Psoas muscle (tissue), 8 donors: Measurements from ENCODE around the gene AXIN1. TPM values are rescaled to one million over a fixed set of nuclear protein-coding genes. Genes with fewer than 3 reads are reported as not detected.

Source experiments
- ATAC-seq, 4 donors: fragments of 200-7000 bp; cut with Tn5 transposase; one replicate each; pipeline ENCODE4 v1.9.1; 2020; ENCODE audit warnings: moderate library complexity in 3 of 4, mild to moderate bottlenecking in 2 of 4
- DNase-seq, 2 donors: peaks; one replicate each; pipeline ENCODE4 v3.0.0-alpha.2; 2020
- H3K27ac ChIP-seq: fragments of 200-600 bp; one replicate; pipeline ENCODE4 v1.8.0; 2022
- H3K27me3 ChIP-seq, 3 donors: fragments of 200-600 bp in 1 of 3; one replicate each; pipeline versions ENCODE4 v1.6.1 to v1.8.0; 2013 to 2022; ENCODE audit warnings: low read length in 2 of 3, mild to moderate bottlenecking in 2 of 3, moderate library complexity in 1 of 3; ENCODE audit not compliant: insufficient read depth in 3 of 3
- H3K36me3 ChIP-seq, 2 donors: fragments of 200-600 bp in 1 of 2; one replicate each; pipeline versions ENCODE4 v1.6.1 to v1.8.0; 2013 to 2022; ENCODE audit warnings: low read depth in 1 of 2, mild to moderate bottlenecking in 1 of 2, moderate library complexity in 1 of 2; ENCODE audit not compliant: insufficient read depth in 1 of 2
- H3K4me1 ChIP-seq: fragments of 200-600 bp; one replicate; pipeline ENCODE4 v1.8.0; 2022
- H3K4me3 ChIP-seq: fragments of 200-600 bp; one replicate; pipeline ENCODE4 v1.8.0; 2022; ENCODE audit warnings: mild to moderate bottlenecking
- H3K9me3 ChIP-seq: fragments of 200-600 bp; one replicate; pipeline ENCODE4 v1.8.0; 2022
- CTCF ChIP-seq: fragments of 200-600 bp; IDR thresholded peaks from one replicate; pipeline ENCODE4 v1.8.0; 2022; ENCODE audit warnings: antibody characterized with exemption
- WGBS, 3 donors: extraction: QIAGEN DNeasy Blood & Tissue Kit; methylation state at CpG; one replicate each; pipeline versions ENCODE4 v1.1.6 to v1.1.7; 2013; 5-methylcytosine and 5-hydroxymethylcytosine counted together
- intact Hi-C, 2 donors: fragments of 100-400 bp; cut with DNase I; formaldehyde crosslinking; loops; one replicate each; pipeline versions ENCODE4 v1.11.0 to v1.14.2; 2022
- polyA plus RNA-seq, 3 donors: library from polyadenylated mRNA; stranded (reverse); fragments of 200-250 nt; gene quantifications; one replicate each; pipeline ENCODE4 v1.2.3, GENCODE V29; 2013
- total RNA-seq, 4 donors: library from RNA; stranded (reverse); fragmentation: NEBNext Ultra II Directional in 2 of 4; extraction: Animal tissue kit (Norgen Biotek cat#: 25700) in 2 of 4; gene quantifications; one replicate each; pipeline versions ENCODE4 v1.2.1 to v1.2.4, GENCODE V29; 2021 to 2023
- donor health status: healthy with polysubstance abuse.
- donor health status: DM: no; HTN: no; CAD: no; lungs with moderate emphysema.
- donor health status: Bipolar disorder and iron deficiency.
- donor health status: healthy.
- donor health status: DM: yes; HTN: yes; CAD: no.
- donor health status: DM: no; HTN: no; CAD: no.
- donor health status: DM: no; HTN: no; CAD: no.
- donor health status: DM: yes; HTN: yes; CAD: no.

AXIN1 gene
- total and polyA plus RNA-seq, 7 donors = 12.1 to 32.3 (median 23.2) TPM

GRCh38 chr16:265002-265529, 87.5 kb downstream of the AXIN1 start:
- no peak for DNase-seq
- peak in 1 of 4 donors; percentile 6 for ATAC-seq
- H3K36me3 ChIP-seq = peaks cover 7 to 60% of the 10 kb centered on the region in 2 donors
- no peak for TF ChIP-seq CTCF
- no peak overlapping the region for H3K4me3 ChIP-seq
- H3K4me1 ChIP-seq = no peaks in the 10 kb centered on the region
- 83 to 90% (median 89%) methylated on average over 12 to 14 of the region's 14 CpGs for WGBS, 3 donors
- H3K27me3 ChIP-seq = no peaks in the 10 kb centered on the region
- intact Hi-C loops = no loop called here
- no peak overlapping the region for H3K27ac ChIP-seq
- no peaks in the 10 kb centered on the region for H3K9me3 ChIP-seq

- peaks cover 7 to 66% of the 10 kb centered on the region in 2 donors for H3K36me3 ChIP-seq
- WGBS, 3 donors = 79 to 83% (median 82%) methylated on average over 22 to 23 of the region's 23 CpGs
- no peaks in the 10 kb centered on the region for H3K9me3 ChIP-seq
- TF ChIP-seq CTCF = no peak
- DNase-seq (no peak), ATAC-seq (no peak)
- intact Hi-C loops = no loop called here
- no peak overlapping the region for H3K27ac ChIP-seq
- H3K4me1 ChIP-seq = no peaks in the 10 kb centered on the region
- no peak overlapping the region for H3K4me3 ChIP-seq
- no peaks in the 10 kb centered on the region for H3K27me3 ChIP-seq
Measured at GRCh38 chr16:264440-264951, 88.0 kb downstream of the AXIN1 start.

- Histone ChIP-seq H3K9me3 (no peaks in the 10 kb centered on the region), H3K27ac (no peak overlapping the region), H3K4me3 (no peak overlapping the region), H3K4me1 (no peaks in the 10 kb centered on the region), H3K27me3 (no peaks in the 10 kb centered on the region), H3K36me3 (peaks cover 7 to 71% of the 10 kb centered on the region in 2 donors)
- WGBS, 3 donors = 84 to 88% (median 88%) methylated on average over 16 to 17 of the region's 17 CpGs
- DNase-seq (no peak), ATAC-seq (no peak)
- intact Hi-C loops = no loop called here
- no peak for TF ChIP-seq CTCF
Measured at GRCh38 chr16:263944-264343, 88.6 kb downstream of the AXIN1 start.

GRCh38 chr16:263182-263774, 89.2 kb downstream of the AXIN1 start:
- no peaks in the 10 kb centered on the region for H3K4me1 ChIP-seq
- DNase-seq = no peak
- no peak for TF ChIP-seq CTCF
- H3K4me3 ChIP-seq = no peak overlapping the region
- no peak for ATAC-seq
- 92 to 95% (median 92%) methylated on average over 35 of the region's 35 CpGs for WGBS, 3 donors
- H3K27me3 ChIP-seq = no peaks in the 10 kb centered on the region
- intact Hi-C loops = no loop called here
- no peak overlapping the region for H3K27ac ChIP-seq
- H3K36me3 ChIP-seq = peaks cover 7 to 76% of the 10 kb centered on the region in 2 donors
- no peaks in the 10 kb centered on the region for H3K9me3 ChIP-seq
